Ishikawa (cell line): ENCODE measurements around the gene CD47.

Source experiments
- CEBPB ChIP-seq: IDR thresholded peaks from 2 replicates; pipeline ENCODE4 v1.6.1; 2012
- CREB1 ChIP-seq: IDR thresholded peaks from 2 replicates; pipeline ENCODE4 v1.6.1; 2012; ENCODE audit warnings: low read depth
- EGR1 ChIP-seq: IDR thresholded peaks from 2 replicates; pipeline ENCODE4 v1.6.1; 2012
- EP300 ChIP-seq: IDR thresholded peaks from 2 replicates; pipeline ENCODE4 v1.6.1; 2012; ENCODE audit warnings: borderline replicate concordance
- FOXM1 ChIP-seq: IDR thresholded peaks from 2 replicates; pipeline ENCODE4 v1.6.1; 2012; ENCODE audit warnings: low read depth, borderline replicate concordance
- MAX ChIP-seq: IDR thresholded peaks from 2 replicates; pipeline ENCODE4 v1.6.1; 2012
- NFIC ChIP-seq: IDR thresholded peaks from 2 replicates; pipeline ENCODE4 v1.6.1; 2012
- RAD21 ChIP-seq: IDR thresholded peaks from 2 replicates; pipeline ENCODE4 v1.6.1; 2012; ENCODE audit warnings: low read depth
- REST ChIP-seq: IDR thresholded peaks from 2 replicates; pipeline ENCODE4 v1.6.1; 2012; ENCODE audit warnings: low read depth, mild to moderate bottlenecking
- TAF1 ChIP-seq: IDR thresholded peaks from 2 replicates; pipeline ENCODE4 v1.6.1; 2012; ENCODE audit warnings: low read depth, mild to moderate bottlenecking
- TCF12 ChIP-seq: IDR thresholded peaks from 2 replicates; pipeline ENCODE4 v1.6.1; 2012; ENCODE audit warnings: low read depth
- TEAD4 ChIP-seq: IDR thresholded peaks from 2 replicates; pipeline ENCODE4 v1.6.1; 2012
- USF1 ChIP-seq: IDR thresholded peaks from 2 replicates; pipeline ENCODE4 v1.6.1; 2012
- YY1 ChIP-seq: IDR thresholded peaks from 2 replicates; pipeline ENCODE4 v1.6.1; 2012; ENCODE audit warnings: low read depth
- ZBTB7A ChIP-seq: IDR thresholded peaks from 2 replicates; pipeline ENCODE4 v1.6.1; 2012; ENCODE audit warnings: low read depth

The CD47 gene

GRCh38 chr3:108029466-108029865 is 61.4 kb downstream of the CD47 start:
- TF ChIP-seq EGR1 = no peak
- TF ChIP-seq USF1 = no peak
- TF ChIP-seq NFIC = no peak
- TF ChIP-seq TCF12 = no peak
- no peak for TF ChIP-seq REST
- TF ChIP-seq CREB1 = no peak
- TF ChIP-seq TEAD4 = no peak
- TF ChIP-seq CEBPB = no peak
- no peak for TF ChIP-seq TAF1
- no peak for TF ChIP-seq ZBTB7A
- TF ChIP-seq MAX = no peak
- TF ChIP-seq FOXM1 = no peak
- TF ChIP-seq EP300 = no peak

- TF ChIP-seq TCF12 (no peak), USF1 (no peak), EGR1 (no peak), RAD21 (no peak), FOXM1 (no peak), CREB1 (no peak), CEBPB (no peak), MAX (no peak), REST (no peak), TEAD4 (no peak), ZBTB7A (no peak), EP300 (no peak), TAF1 (no peak), YY1 (no peak), NFIC (no peak)
These were observed 61.9 kb downstream of the CD47 start for GRCh38 chr3:108028896-108029295.

- TF ChIP-seq MAX (no peak), NFIC (no peak), FOXM1 (no peak), TEAD4 (no peak), EGR1 (no peak), RAD21 (no peak), REST (no peak)
These were observed 65.7 kb downstream of the CD47 start for GRCh38 chr3:108025177-108025576.

GRCh38 chr3:108024146-108024850 is 66.5 kb downstream of the CD47 start:
- TF ChIP-seq TCF12 = no peak
